OCI-LY3 (cell line): ENCODE measurements around the gene NANOS3.

Experiments
- EZH2phosphoT487 ChIP-seq: fragments of 200-600 bp; shearing (Covaris generic); IDR thresholded peaks from 2 replicates; pipeline ENCODE4 v1.6.1; 2018; ENCODE audit warnings: antibody characterized with exemption, mixed run types, low read depth
- TF ChIP-seq, protein P1 (sequence below): fragments of 200-600, 300-600 bp; sonication (generic); IDR thresholded peaks from 2 replicates; pipeline ENCODE4 v1.5.1; 2014; ENCODE audit warnings: antibody characterized with exemption, low read length, low read depth

GRCh38 chr19:13906521-13906904 lies 29.6 kb downstream of the NANOS3 start:
- TF ChIP-seq, protein P1, sequence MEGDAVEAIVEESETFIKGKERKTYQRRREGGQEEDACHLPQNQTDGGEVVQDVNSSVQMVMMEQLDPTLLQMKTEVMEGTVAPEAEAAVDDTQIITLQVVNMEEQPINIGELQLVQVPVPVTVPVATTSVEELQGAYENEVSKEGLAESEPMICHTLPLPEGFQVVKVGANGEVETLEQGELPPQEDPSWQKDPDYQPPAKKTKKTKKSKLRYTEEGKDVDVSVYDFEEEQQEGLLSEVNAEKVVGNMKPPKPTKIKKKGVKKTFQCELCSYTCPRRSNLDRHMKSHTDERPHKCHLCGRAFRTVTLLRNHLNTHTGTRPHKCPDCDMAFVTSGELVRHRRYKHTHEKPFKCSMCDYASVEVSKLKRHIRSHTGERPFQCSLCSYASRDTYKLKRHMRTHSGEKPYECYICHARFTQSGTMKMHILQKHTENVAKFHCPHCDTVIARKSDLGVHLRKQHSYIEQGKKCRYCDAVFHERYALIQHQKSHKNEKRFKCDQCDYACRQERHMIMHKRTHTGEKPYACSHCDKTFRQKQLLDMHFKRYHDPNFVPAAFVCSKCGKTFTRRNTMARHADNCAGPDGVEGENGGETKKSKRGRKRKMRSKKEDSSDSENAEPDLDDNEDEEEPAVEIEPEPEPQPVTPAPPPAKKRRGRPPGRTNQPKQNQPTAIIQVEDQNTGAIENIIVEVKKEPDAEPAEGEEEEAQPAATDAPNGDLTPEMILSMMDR = no peak
- no peak for TF ChIP-seq EZH2phosphoT487
